Smooth muscle cell (in vitro differentiated cells): Measurements from ENCODE around the gene DNAH6. TPM values are rescaled to one million over a fixed set of nuclear protein-coding genes. Genes with fewer than 3 reads are reported as not detected.

Experiments used
- DNase-seq: peaks from one replicate; lab custom pipeline; 2025; ENCODE audit not compliant: unreplicated experiment; lab: John Stamatoyannopoulos, UW
- H2AFZ ChIP-seq: fragments of 200-600 bp; sonication (generic); 2 replicates; pipeline ENCODE4 v1.6.0; 2016; ENCODE audit warnings: antibody characterized with exemption, low read depth, mild to moderate bottlenecking
- H3F3A ChIP-seq: fragments of 200-600 bp; sonication (generic); 2 replicates; pipeline ENCODE4 v1.6.0; 2017; ENCODE audit warnings: antibody characterized with exemption, low read depth
- H3K27ac ChIP-seq: fragments of 200-600 bp; sonication (generic); 2 replicates; pipeline ENCODE4 v1.5.1; 2016; ENCODE audit warnings: low read depth, mild to moderate bottlenecking
- H3K27me3 ChIP-seq: fragments of 200-600 bp; sonication (generic); 2 replicates; pipeline ENCODE4 v1.6.1; 2016; ENCODE audit warnings: low read depth, mild to moderate bottlenecking
- H3K36me3 ChIP-seq: fragments of 200-600 bp; sonication (generic); 2 replicates; pipeline ENCODE4 v1.5.1; 2016; ENCODE audit warnings: low read depth
- H3K4me1 ChIP-seq: fragments of 200-600 bp; sonication (generic); 2 replicates; pipeline ENCODE4 v1.5.1; 2016; ENCODE audit warnings: low read depth
- H3K4me2 ChIP-seq: fragments of 200-600 bp; sonication (generic); 2 replicates; pipeline ENCODE4 v1.6.0; 2016; ENCODE audit warnings: mild to moderate bottlenecking
- H3K4me3 ChIP-seq: fragments of 200-600 bp; sonication (generic); 2 replicates; pipeline ENCODE4 v1.5.1; 2016; ENCODE audit warnings: mild to moderate bottlenecking
- H3K79me2 ChIP-seq: fragments of 200-600 bp; sonication (generic); 2 replicates; pipeline ENCODE4 v1.6.0; 2016; ENCODE audit warnings: low read depth, mild to moderate bottlenecking
- H3K9ac ChIP-seq: fragments of 200-600 bp; sonication (generic); 2 replicates; pipeline ENCODE4 v1.6.0; 2016; ENCODE audit warnings: low read depth
- H3K9me3 ChIP-seq: fragments of 200-600 bp; sonication (generic); replicated peaks from 2 replicates; pipeline ENCODE4 v1.5.1; 2016; ENCODE audit warnings: low read depth
- H4K20me1 ChIP-seq: fragments of 200-600 bp; sonication (generic); 2 replicates; pipeline ENCODE4 v1.6.0; 2016; ENCODE audit warnings: low read depth
- WGBS: methylation state at CpG from one replicate; pipeline ENCODE4 v1.1.7; 2016; ENCODE audit warnings: low lambda C conversion rate; 5-methylcytosine and 5-hydroxymethylcytosine counted together
- polyA plus RNA-seq: library from polyadenylated mRNA; unstranded; fragments of >200 nt; fragmentation: Nextera tagmentation; extraction: Ambion mirVana; gene quantifications from 2 replicates; pipeline ENCODE4 v1.2.1, GENCODE V29; 2016
- total RNA-seq: library from RNA; depleted of rRNA; stranded (reverse); fragments of >200 nt; gene quantifications from 2 replicates; pipeline ENCODE4 v1.2.3, GENCODE V29; 2014
- TF ChIP-seq, protein P1 (sequence below): fragments of 200-600 bp; sonication (generic); IDR thresholded peaks from 2 replicates; pipeline ENCODE4 v1.5.1; 2017; ENCODE audit warnings: borderline replicate concordance, mild to moderate bottlenecking, antibody characterized with exemption; ENCODE audit not compliant: insufficient read depth, poor library complexity, severe bottlenecking

The DNAH6 gene
- total and polyA plus RNA-seq, 2 experiments from 2014 or later = 0.27 to 0.96 TPM

DNA sequence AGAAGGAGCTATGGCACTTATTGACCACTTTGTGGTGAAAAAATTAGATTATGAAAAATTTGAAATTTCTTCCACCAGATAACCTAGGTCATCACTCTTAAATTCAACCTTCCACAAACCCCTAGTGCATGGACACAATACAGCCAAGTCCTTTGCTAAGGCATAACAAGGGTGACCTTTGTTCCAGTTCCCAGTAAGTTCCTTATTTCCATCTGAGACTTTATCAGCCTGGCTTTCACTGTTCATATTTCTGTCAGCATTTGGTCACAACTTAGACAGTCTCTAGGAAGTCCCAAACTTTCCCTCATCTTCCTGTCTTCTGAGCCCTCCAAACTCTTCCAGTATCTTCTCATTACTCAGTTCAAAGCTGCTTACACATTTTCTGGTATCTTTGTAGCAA is 232.0 kb downstream of the DNAH6 start:
- no peaks in the 10 kb centered on the region for H3K27me3 ChIP-seq
- H3K36me3 ChIP-seq = no peaks in the 10 kb centered on the region
- H3K9ac ChIP-seq = no peak overlapping the region
- H3K4me3 ChIP-seq = no peak overlapping the region
- H3K4me1 ChIP-seq = no peaks in the 10 kb centered on the region
- H3K9me3 ChIP-seq = no peaks in the 10 kb centered on the region
- H3K4me2 ChIP-seq = no peak overlapping the region
- no peaks in the 10 kb centered on the region for H3K79me2 ChIP-seq
- no peaks in the 10 kb centered on the region for H4K20me1 ChIP-seq
- no peaks in the 10 kb centered on the region for H3F3A ChIP-seq
- H2AFZ ChIP-seq = no peak overlapping the region
- TF ChIP-seq, protein P1, sequence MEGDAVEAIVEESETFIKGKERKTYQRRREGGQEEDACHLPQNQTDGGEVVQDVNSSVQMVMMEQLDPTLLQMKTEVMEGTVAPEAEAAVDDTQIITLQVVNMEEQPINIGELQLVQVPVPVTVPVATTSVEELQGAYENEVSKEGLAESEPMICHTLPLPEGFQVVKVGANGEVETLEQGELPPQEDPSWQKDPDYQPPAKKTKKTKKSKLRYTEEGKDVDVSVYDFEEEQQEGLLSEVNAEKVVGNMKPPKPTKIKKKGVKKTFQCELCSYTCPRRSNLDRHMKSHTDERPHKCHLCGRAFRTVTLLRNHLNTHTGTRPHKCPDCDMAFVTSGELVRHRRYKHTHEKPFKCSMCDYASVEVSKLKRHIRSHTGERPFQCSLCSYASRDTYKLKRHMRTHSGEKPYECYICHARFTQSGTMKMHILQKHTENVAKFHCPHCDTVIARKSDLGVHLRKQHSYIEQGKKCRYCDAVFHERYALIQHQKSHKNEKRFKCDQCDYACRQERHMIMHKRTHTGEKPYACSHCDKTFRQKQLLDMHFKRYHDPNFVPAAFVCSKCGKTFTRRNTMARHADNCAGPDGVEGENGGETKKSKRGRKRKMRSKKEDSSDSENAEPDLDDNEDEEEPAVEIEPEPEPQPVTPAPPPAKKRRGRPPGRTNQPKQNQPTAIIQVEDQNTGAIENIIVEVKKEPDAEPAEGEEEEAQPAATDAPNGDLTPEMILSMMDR = no peak
- H3K27ac ChIP-seq = no peak overlapping the region
- DNase-seq = no peak

DNA sequence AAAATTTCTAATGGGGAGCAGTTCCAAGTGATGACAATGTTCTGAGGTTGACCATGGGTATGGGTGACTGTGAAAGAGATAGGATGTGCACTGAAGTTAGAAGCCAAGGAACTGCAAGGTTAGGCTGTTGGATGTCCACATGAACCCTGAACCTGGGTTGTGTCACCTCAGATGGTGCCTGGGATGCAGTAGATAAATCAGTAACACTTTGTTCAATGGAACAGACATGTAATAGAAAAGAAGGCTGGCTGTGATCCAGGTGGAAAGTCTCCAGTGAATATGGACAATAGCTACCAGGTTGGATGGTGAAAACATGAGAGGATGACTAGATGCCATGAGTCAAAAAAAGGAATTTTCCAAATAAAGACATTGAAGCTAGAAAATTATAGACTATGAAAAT is 233.1 kb downstream of the DNAH6 start:
- H3K27ac ChIP-seq = no peak overlapping the region
- no peaks in the 10 kb centered on the region for H3K27me3 ChIP-seq
- H3F3A ChIP-seq = no peaks in the 10 kb centered on the region
- no peaks in the 10 kb centered on the region for H3K9me3 ChIP-seq
- no peak overlapping the region for H3K4me3 ChIP-seq
- no peaks in the 10 kb centered on the region for H3K4me1 ChIP-seq
- H2AFZ ChIP-seq = no peak overlapping the region
- no peak for DNase-seq
- no peaks in the 10 kb centered on the region for H3K79me2 ChIP-seq
- no peak overlapping the region for H3K9ac ChIP-seq
- no peak overlapping the region for H3K4me2 ChIP-seq
- no peaks in the 10 kb centered on the region for H4K20me1 ChIP-seq
- TF ChIP-seq, protein P1 = no peak
- no peaks in the 10 kb centered on the region for H3K36me3 ChIP-seq

DNA sequence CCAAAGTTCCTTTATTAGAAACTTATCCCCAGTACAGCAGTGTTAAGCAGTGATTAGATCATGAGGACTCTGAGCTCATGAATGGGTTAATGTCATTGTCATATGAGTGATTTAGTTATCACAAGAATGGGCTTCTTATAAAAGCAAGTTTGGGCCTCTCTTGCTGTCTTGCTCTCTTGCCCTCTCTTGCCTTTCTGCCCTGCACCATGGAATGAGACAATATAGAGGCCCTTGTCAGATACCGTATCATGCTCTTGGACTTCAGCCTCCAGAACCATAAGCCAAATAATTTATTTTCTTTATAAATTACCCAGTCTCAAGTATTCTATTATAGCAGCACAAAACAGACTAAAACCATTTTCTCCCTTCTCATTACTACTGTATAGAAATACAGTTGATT is 238.8 kb downstream of the DNAH6 start:
- no peak for DNase-seq
- no peak overlapping the region for H3K4me3 ChIP-seq
- H3K79me2 ChIP-seq = no peaks in the 10 kb centered on the region
- no peaks in the 10 kb centered on the region for H3K36me3 ChIP-seq
- TF ChIP-seq, protein P1 = no peak
- no peak overlapping the region for H2AFZ ChIP-seq
- no peak overlapping the region for H3K9ac ChIP-seq
- WGBS = 96% methylated on average over 1 of the region's 1 CpG
- no peaks in the 10 kb centered on the region for H3K9me3 ChIP-seq
- no peaks in the 10 kb centered on the region for H3K4me1 ChIP-seq
- H3K27me3 ChIP-seq = no peaks in the 10 kb centered on the region
- H3K27ac ChIP-seq = no peak overlapping the region
- H3F3A ChIP-seq = no peaks in the 10 kb centered on the region
- H4K20me1 ChIP-seq = no peaks in the 10 kb centered on the region
- H3K4me2 ChIP-seq = no peak overlapping the region

DNA sequence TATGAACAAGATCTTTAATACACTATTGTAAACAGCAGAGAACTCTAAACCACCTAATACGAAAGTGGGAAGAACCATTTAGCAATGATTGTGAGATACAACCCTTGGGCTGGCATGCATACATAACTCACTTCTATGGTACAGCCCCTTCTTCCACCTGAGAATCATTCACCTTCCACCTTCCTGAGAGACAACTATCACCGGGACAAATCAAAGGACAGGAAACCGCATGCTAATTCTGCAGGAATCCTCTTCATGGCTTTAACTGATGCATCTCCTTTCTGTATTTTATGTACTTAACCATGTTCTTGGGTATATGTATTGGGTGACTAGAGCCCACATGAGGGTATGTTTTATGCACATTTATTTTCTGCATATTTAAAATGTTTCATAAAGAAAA is 241.3 kb downstream of the DNAH6 start:
- no peak overlapping the region for H3K9ac ChIP-seq
- no peaks in the 10 kb centered on the region for H3K27me3 ChIP-seq
- TF ChIP-seq, protein P1 = no peak
- 63% methylated on average over 3 of the region's 3 CpGs for WGBS
- H3K9me3 ChIP-seq = no peaks in the 10 kb centered on the region
- H2AFZ ChIP-seq = no peak overlapping the region
- no peak overlapping the region for H3K4me3 ChIP-seq
- H3K4me2 ChIP-seq = no peak overlapping the region
- no peaks in the 10 kb centered on the region for H3K4me1 ChIP-seq
- DNase-seq = no peak
- H4K20me1 ChIP-seq = no peaks in the 10 kb centered on the region
- no peaks in the 10 kb centered on the region for H3K79me2 ChIP-seq
- no peaks in the 10 kb centered on the region for H3F3A ChIP-seq
- H3K36me3 ChIP-seq = no peaks in the 10 kb centered on the region
- no peak overlapping the region for H3K27ac ChIP-seq
